ENCODE data around the gene CYP2C8.
"Not testable (repeated sequence)": the region's sequence is repeated elsewhere in the genome, so short reads cannot be mapped to it uniquely, and the experiment has no call there.

CYP2C8 gene

DNA sequence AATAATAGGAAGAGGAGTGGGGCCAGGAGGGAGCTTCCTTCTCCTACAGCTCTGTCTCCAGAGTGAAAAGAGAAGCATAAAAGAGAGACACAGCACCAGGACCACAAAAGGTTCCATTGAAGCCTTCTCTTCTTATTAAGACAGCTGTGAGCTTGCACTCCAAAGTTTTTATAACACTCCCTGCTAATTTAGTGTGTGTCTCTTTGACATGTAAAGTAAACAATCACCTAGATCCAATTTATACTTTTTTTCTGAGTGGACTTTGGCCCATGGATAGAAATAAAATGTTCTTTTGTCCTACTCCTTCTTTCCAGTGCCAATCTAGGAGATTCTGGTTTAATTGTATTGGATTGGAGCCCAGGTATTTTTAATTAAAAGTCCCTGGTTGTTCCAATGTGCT is at the start of gene CYP2C8:
CYP2C8 (minus strand) TSS at position 212 of the 400 bp plus-strand sequence; CDS start at position 117, 95 bp downstream.
- Histone ChIP-seq H3K79me2 (ENCODE audit: insufficient read depth, low read depth) (no peaks in the 10 kb centered on the region), H3K4me3 (IDR thresholded peaks at IDR 0.05; ENCODE audit: insufficient read depth, low read depth, low read length) (no peak within 1 kb of the TSS), H2AFZ (ENCODE audit: low read depth) (no peak within 1 kb of the TSS), H3K9ac (no peak within 1 kb of the TSS), H3K36me3 (ENCODE audit: insufficient read depth) (no peaks in the 10 kb centered on the region), H3K4me1 (ENCODE audit: low read depth, poor library complexity, severe bottlenecking) (peaks cover 5% of the 10 kb centered on the region), H3K27me3 (ENCODE audit: insufficient read depth, low read depth) (no peaks in the 10 kb centered on the region), H3K4me2 (no peak within 1 kb of the TSS), H4K20me1 (ENCODE audit: insufficient read depth) (no peaks in the 10 kb centered on the region), H3K27ac (no peak within 1 kb of the TSS)
- TF ChIP-seq, protein P1, sequence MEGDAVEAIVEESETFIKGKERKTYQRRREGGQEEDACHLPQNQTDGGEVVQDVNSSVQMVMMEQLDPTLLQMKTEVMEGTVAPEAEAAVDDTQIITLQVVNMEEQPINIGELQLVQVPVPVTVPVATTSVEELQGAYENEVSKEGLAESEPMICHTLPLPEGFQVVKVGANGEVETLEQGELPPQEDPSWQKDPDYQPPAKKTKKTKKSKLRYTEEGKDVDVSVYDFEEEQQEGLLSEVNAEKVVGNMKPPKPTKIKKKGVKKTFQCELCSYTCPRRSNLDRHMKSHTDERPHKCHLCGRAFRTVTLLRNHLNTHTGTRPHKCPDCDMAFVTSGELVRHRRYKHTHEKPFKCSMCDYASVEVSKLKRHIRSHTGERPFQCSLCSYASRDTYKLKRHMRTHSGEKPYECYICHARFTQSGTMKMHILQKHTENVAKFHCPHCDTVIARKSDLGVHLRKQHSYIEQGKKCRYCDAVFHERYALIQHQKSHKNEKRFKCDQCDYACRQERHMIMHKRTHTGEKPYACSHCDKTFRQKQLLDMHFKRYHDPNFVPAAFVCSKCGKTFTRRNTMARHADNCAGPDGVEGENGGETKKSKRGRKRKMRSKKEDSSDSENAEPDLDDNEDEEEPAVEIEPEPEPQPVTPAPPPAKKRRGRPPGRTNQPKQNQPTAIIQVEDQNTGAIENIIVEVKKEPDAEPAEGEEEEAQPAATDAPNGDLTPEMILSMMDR (conservative IDR thresholded peaks at IDR 0.05; ENCODE audit: low read depth, low read length): no peak

DNA sequence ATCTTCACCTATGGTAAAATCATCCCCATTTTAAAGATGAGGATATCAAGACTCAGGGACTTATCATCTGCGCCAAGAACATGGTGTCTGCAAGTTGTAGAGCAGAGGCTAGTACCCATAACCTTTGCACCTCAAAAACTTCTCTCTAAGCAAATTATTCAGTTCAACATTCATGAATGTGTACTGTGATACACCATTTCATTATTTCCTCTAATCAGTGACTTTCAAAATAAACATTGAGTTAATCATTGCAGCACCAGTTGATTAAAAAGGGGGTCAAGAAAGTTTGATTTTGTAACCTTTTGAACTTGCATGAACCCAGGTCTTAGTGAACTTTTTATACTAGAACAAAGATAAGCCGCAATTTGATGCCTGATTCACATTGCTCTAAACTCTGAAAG is 47.6 kb upstream of the CYP2C8 start:
- Histone ChIP-seq H3K4me3 (IDR thresholded peaks at IDR 0.05; ENCODE audit: insufficient read depth, low read depth, low read length) (no peak overlapping the region), H3K4me1 (ENCODE audit: low read depth, poor library complexity, severe bottlenecking) (no peaks in the 10 kb centered on the region), H3K27ac (no peak overlapping the region), H3K79me2 (ENCODE audit: insufficient read depth, low read depth) (no peaks in the 10 kb centered on the region), H4K20me1 (ENCODE audit: insufficient read depth) (no peaks in the 10 kb centered on the region), H3K36me3 (ENCODE audit: insufficient read depth) (no peaks in the 10 kb centered on the region), H2AFZ (ENCODE audit: low read depth) (no peak overlapping the region), H3K9ac (no peak overlapping the region), H3K4me2 (no peak overlapping the region), H3K27me3 (ENCODE audit: insufficient read depth, low read depth) (no peaks in the 10 kb centered on the region)
- TF ChIP-seq, protein P1 (conservative IDR thresholded peaks at IDR 0.05; ENCODE audit: low read depth, low read length): no peak

DNA sequence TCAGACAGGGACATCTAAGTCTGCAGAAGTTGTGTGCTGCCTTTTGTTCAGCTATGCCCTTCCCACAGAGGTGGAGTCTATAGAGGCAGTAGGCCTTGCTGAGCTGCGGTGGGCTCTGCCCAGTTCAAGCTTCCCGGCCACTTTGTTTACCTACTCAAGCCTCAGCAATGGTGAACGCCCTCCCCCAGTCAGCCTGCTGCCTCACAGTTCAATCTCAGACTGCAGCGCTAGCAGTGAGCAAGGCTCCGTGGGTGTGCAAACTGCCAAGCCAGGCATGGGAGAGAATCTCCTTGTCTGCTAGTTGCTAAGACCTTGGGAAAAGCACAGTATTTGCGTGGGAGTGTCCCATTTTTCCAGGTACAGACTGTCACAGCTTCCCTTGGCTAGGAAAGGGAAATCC is 41.5 kb upstream of the CYP2C8 start:
- not testable (repeated sequence) for H3K9ac ChIP-seq; H3K4me2 ChIP-seq; H3K4me1 ChIP-seq (ENCODE audit: low read depth, poor library complexity, severe bottlenecking); H2AFZ ChIP-seq (ENCODE audit: low read depth); H3K79me2 ChIP-seq (ENCODE audit: insufficient read depth, low read depth); H3K27ac ChIP-seq; H3K36me3 ChIP-seq (ENCODE audit: insufficient read depth); H3K4me3 ChIP-seq (IDR thresholded peaks at IDR 0.05; ENCODE audit: insufficient read depth, low read depth, low read length); H3K27me3 ChIP-seq (ENCODE audit: insufficient read depth, low read depth); H4K20me1 ChIP-seq (ENCODE audit: insufficient read depth)

DNA sequence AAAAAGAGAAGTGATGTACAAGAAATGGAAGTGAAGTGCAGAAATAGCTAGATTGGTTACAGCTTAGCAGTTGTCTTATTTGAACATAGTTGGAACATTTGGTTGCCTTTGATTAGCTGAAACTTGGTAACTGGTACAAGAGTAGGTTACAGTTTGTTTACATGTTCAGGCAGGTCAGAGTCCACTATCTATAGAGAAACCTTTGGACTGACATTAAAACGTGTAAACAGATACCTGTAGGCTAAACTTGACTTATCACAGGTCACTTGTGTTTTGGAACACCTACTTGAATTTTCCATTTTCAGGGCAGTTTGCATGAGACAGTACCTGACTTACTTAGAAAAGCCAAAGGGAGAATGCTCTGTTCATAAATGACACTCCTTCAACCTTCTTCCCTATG is 28.5 kb upstream of the CYP2C8 start:
- Histone ChIP-seq H3K27me3 (ENCODE audit: insufficient read depth, low read depth) (no peaks in the 10 kb centered on the region), H2AFZ (ENCODE audit: low read depth) (no peak overlapping the region), H4K20me1 (ENCODE audit: insufficient read depth) (no peaks in the 10 kb centered on the region), H3K4me3 (IDR thresholded peaks at IDR 0.05; ENCODE audit: insufficient read depth, low read depth, low read length) (no peak overlapping the region), H3K27ac (no peak overlapping the region), H3K4me1 (ENCODE audit: low read depth, poor library complexity, severe bottlenecking) (no peaks in the 10 kb centered on the region), H3K9ac (no peak overlapping the region), H3K4me2 (no peak overlapping the region), H3K36me3 (ENCODE audit: insufficient read depth) (no peaks in the 10 kb centered on the region), H3K79me2 (ENCODE audit: insufficient read depth, low read depth) (no peaks in the 10 kb centered on the region)
- TF ChIP-seq, protein P1 (conservative IDR thresholded peaks at IDR 0.05; ENCODE audit: low read depth, low read length): no peak

GRCh38 chr10:95096143-95096542 is 26.8 kb upstream of the CYP2C8 start:
- no peak overlapping the region for H3K9ac ChIP-seq
- no peaks in the 10 kb centered on the region for H3K36me3 ChIP-seq (ENCODE audit: insufficient read depth)
- no peak overlapping the region for H3K27ac ChIP-seq
- TF ChIP-seq, protein P1 (conservative IDR thresholded peaks at IDR 0.05; ENCODE audit: low read depth, low read length): no peak
- no peaks in the 10 kb centered on the region for H3K27me3 ChIP-seq (ENCODE audit: insufficient read depth, low read depth)
- H3K79me2 ChIP-seq (ENCODE audit: insufficient read depth, low read depth): no peaks in the 10 kb centered on the region
- H3K4me1 ChIP-seq (ENCODE audit: low read depth, poor library complexity, severe bottlenecking): no peaks in the 10 kb centered on the region
- H3K4me3 ChIP-seq (IDR thresholded peaks at IDR 0.05; ENCODE audit: insufficient read depth, low read depth, low read length): no peak overlapping the region
- H3K4me2 ChIP-seq: no peak overlapping the region
- H4K20me1 ChIP-seq (ENCODE audit: insufficient read depth): no peaks in the 10 kb centered on the region
- H2AFZ ChIP-seq (ENCODE audit: low read depth): no peak overlapping the region

GRCh38 chr10:95079626-95080025 is 10.3 kb upstream of the CYP2C8 start:
- not testable (repeated sequence) for H3K4me3 ChIP-seq (IDR thresholded peaks at IDR 0.05; ENCODE audit: insufficient read depth, low read depth, low read length); H3K4me1 ChIP-seq (ENCODE audit: low read depth, poor library complexity, severe bottlenecking); H3K27ac ChIP-seq; H3K27me3 ChIP-seq (ENCODE audit: insufficient read depth, low read depth); H3K36me3 ChIP-seq (ENCODE audit: insufficient read depth); H3K4me2 ChIP-seq; H2AFZ ChIP-seq (ENCODE audit: low read depth); H3K79me2 ChIP-seq (ENCODE audit: insufficient read depth, low read depth); H4K20me1 ChIP-seq (ENCODE audit: insufficient read depth); H3K9ac ChIP-seq
